Epidermal melanocyte (primary cell): ENCODE measurements around the gene OPN5.

Experiments
- DNase-seq: peaks from one replicate; pipeline ENCODE4 v3.0.0; 2011; ENCODE audit warnings: low spot score; ENCODE audit not compliant: insufficient read length

OPN5 gene

DNA sequence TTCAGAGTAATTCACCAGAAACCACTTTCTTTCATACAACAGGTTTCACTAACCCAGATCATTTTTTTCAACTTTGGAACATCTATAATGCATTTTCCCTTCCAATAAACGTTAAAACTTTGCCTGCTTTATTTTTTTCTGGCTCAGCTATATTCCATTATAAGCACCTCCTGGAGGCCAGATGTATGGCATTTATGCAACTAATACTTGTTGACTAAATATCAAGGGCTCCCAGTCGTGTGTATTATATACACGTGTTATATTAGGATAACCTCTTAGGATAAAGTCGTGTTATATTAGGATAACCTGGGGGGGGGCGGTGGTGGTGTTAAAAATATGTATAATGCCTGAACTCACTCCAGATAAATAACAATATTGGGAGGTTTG, 6.7 kb downstream of the OPN5 start:
- no peak for DNase-seq

DNA sequence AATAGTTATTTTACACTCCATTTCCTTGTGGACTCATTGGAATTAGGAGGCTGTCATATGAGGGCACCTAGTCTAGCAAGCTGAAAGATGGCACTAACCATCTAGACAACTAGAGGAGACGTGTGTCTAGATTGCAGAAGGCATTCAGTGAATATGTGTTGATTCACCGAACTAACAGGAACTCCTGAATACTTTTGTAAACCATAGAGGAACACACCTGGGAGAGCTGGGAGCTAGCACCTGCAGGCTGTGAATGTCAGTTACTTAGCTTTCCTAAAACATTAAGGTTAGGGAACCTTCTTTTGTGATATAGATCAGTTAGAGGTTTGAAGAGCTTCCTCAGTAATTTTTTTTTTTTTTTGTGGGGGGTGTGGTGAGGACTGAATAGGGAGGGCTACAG, 7.7 kb downstream of the OPN5 start:
- no peak for DNase-seq

DNA sequence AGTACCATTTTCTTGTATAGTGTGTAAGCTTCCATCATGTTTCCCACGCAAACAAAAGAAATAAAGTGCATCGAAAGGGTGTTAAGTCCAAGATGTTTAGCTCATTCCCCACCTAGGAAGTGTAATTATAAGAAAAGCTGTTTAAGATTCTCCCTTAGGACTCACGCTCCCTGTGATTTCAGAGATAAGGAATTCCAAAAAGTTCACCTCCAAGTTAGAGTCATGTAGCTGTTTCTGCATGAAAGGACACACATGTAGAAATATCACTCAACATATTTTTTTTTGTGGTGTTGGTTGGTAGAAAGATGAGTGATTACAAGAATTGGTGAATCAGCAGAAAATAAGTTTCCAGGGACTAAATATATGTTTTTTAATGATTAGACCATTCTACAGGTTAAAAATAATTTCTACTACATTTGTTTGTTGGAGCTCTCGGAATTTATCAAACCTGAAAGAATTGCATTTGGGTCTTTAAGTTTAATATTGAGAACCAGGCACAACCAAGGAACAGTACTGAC, 10.4 kb downstream of the OPN5 start:
- no peak for DNase-seq

DNA sequence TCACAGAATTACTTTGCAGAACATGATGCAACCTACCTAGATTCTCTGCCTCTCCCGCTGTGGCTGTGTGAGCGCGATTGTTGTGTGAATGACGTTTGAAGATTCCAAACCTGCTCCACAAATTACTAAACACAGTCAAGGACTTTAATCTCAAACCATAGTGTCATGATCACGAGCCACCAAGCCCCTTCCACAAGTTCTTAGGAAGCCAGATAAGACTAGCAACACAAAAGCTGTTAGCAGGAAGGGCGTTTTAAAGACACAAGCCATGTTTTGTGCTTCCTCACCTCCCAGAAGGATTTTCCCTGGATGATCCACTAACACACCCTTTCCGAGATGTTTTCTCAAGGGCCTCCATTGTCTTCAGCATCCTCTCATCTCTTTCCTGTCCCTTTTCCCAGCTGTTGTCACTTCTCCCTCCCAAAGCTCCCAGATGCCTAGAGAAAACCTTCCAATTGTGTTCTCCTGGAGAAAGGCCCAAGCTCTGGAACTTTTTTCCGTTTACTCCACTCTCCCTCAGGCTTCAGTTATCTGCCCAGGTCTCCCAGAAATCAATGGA, 12.8 kb downstream of the OPN5 start:
- no peak for DNase-seq

DNA sequence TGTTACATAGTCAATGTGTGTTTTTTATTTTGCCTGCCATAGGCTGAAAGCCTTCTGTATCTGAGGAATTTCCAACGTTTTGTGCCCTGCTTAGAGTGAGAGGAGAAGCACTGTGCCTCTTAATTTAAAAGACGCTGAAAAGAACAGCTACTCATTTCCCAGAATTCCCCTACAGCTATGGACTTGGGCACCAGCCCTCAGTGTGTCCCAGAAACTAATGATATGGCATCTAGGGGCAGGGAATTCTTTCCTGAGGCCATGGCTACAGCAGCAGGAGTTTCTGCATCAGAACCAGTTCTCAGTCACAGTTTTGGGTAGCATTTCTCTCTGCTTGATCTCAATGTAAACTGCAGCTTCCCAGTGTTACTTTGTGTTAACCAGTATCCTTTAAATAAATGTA, 20.2 kb downstream of the OPN5 start:
- no peak for DNase-seq

DNA sequence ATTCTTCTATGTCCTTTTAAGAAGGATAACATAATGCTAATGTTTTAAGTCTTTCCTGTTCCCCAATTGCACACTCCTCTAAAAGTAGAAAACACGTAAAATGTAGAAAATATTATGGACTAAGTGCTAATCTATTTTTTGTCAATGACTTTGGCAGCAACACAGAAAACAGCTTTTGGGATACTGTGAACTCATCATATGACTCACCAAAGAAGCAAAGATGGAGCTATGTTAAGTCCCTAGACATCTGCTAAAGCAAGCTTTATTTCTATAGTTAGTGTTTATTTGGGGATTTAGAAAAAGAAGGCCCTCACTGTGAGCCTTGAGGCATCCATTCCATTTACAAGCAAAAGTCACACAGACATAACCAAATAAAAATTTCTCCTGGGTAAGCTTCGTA, 23.0 kb downstream of the OPN5 start:
- no peak for DNase-seq

DNA sequence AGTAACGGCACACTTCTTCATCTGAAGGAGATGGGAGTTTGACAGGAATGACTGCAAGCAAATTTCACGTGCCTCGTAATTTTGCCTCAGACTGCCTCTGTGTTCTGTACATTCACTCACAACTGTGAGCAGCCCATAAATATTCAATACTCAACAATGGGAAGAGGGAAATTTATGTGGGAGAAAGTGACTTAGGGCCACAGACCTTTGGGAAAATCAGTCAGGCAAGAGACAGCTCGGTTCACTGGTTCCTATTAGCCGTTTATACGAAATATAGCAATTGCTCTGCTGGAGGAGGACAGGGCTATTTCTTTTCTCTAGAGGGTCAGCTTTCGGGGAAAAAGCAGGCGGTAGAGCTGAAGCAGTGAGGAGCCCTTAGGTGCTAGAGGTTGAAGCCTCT, 28.0 kb downstream of the OPN5 start:
- no peak for DNase-seq

DNA sequence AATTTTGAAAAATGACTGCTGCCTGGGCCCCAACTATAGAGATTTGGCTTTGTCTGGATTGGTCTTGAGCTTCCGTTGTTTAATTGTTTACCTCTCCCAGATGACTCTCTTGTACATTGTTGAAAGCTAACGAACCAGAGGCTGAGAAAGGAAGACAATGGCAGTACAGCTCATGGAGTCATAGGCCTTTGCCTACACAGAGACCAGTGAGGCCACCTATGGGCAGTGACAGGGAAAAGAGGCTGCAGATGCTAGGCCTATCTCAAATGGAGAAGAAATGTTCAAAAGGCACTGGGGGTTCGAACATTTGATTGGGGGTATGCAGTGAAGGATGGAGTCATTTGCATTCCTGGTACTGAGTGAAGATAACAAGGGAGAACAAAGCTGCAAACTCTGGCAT, 29.1 kb downstream of the OPN5 start:
- no peak for DNase-seq

DNA sequence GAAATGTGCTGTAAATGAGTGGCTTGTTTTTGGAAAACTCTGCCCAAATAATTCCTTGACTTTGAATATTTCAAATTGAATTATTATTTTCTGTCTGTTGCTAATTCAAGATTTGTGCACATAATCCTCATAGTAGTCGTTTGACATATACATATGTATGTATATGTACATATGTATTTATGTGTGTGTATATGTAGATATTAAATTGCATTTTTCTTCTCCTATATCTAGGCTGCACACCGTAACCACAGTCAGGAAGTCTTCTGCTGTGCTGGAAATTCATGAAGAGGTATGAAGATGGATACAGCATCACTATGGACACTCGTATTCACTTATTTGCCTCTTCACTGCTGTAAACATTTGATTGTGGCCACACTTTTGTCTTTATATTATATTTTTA, 29.6 kb downstream of the OPN5 start:
- DNase-seq: no peak

DNA sequence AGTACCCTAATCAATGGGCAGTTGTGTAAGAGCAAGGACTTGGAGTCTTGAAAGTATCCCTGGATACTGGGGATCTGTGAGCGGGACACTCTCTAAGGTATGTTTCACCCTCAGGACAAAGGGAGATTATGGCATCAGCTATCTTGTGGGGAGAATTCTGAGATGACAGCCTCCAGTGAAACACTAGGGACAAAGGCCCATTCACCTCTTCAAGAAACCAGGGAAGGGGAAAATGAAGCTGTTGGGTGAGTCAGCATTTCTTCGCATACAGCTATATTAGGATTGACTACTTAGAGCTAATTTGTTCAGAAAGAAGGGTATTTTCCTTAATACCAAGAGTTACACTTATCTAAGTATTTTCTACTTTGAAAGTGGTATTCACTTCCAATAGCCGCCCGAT, 35.9 kb downstream of the OPN5 start:
- no peak for DNase-seq

DNA sequence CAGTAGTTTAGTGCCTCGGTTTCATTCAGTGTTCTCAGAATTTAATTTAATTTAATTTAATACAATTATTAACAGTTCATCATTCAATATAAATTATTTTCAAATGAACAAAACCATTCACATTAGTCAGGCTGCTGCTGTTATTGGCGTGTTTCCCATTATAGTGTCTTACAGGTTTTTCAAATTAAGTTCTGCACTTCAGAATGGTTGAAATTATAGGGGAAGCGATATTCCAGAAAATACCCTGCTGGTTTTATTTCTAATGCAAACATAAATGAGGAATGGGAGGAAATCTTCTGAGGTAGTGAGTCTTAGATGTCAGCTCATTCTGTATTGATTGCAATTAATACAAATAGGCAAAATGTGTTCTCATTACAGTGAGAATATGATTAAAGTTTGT, 37.6 kb downstream of the OPN5 start:
- DNase-seq: no peak

DNA sequence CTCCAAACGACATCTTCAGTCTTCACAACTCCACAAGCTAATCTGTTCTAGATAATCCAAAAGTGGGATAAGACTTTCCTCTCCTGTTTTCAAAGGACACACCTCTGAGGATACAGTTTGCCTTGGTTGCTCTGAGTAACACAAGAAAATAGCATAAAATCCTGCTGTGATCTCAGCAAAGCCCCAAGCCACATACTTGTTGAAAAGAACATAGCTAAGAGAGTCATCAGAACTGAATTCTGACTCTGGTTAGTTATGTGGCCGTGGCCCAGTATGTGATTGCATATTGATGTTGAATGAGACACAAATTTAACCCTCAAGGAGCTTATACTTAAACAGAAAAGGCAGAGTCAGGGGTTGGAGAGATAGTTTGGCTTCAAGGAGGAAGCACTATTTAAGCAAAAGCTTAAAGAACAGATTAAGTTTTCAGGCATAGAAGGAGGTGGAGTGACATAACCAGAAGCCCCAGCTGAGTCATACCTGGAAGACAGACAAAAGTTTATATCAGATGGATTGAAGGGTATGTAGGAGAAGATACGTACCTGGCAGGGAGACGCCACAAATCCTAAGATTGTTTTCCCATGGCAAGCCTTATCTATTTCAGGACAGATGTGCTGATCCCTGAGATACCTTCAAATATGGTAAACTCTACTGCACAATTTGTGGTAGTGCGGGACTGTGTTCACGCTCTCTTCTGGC, 41.2 kb downstream of the OPN5 start:
- no peak for DNase-seq

DNA sequence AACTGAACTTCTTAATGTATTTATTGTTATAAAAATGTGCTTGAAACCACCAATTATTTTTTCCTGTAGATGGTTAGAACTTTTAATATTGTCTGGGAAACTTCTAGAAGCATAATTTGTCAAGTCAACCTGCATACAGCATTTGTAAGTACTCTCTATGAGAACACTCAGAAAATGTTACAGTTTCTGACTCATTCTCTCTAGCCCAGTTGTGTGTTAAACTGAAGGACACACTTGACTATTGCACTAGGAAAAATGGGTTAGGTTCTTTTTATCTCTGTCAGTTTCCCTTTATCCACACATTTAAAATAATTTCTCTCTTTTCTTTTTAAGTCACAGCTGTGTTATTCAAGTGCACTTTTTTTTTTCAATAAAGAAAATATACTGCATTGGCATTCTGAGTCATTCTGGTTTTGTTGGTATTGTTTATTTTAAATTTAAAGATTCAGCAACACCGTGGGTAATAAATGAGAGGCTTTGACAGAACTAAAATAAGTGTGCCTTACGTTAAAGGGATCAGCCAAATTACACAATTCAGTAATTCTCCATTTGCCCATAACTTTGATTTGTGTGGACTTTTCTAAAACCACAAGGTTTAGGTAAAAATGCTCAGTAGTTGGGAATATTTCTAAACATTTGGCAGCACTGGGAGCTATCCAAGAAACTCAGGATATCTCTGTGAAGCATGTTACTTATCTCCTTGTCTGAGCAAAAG, 50.7 kb downstream of the OPN5 start:
- DNase-seq: no peak

DNA sequence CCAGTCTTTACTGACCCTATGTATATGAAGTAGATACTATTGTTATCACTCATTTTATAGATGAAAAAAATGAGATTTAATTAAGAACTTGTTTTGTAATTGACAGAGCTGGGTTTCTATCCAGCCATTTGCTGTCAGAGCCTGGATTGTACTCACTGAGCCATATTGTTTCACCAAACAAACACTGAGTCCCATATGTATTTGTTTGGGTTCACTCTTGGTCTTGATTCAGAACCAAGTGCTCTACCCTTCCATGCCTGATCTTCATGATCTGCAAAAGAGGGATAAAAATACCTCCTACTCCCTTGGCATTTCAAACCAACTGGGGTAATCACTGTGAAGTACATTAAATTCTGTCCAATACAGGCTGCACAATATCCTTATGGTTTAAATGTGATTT, 52.4 kb downstream of the OPN5 start:
- DNase-seq: no peak

DNA sequence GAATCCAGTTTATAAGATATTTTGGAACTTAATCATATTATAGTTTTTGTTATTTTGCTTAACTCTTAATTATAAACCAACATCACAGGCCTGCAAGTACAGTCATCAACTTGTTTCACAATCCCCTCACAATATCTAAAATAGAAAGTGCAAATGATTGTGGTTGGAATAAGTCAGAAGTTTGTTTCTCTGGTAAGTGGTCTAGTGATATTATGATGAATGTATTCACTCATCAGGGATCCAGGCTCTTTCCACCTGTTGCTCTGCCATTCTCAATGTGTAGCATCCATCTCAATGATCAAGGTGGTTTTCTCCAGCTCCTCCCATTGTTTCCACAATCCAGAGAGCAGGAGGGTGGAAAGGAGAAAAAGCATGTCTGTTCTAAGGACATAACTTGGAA, 54.2 kb downstream of the OPN5 start:
- DNase-seq: no peak

DNA sequence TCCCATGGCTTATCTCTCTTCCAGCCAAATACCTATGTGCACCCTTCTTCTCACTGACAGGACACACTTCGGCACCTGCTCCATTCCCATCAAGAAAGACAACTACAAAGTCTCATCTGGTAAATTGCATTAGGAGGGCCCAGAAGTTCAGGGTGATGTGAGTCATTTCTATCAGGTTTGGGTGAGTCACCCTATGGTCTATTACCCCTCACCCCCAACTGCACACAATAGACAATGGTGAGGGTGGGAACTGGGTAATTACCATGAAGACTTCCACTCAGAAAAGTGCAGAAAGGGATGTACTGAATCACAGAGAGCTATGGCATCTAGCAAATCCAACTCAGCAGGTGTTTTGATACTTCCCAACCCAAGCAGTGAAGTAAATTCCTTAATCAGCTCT, 54.8 kb downstream of the OPN5 start:
- no peak for DNase-seq

DNA sequence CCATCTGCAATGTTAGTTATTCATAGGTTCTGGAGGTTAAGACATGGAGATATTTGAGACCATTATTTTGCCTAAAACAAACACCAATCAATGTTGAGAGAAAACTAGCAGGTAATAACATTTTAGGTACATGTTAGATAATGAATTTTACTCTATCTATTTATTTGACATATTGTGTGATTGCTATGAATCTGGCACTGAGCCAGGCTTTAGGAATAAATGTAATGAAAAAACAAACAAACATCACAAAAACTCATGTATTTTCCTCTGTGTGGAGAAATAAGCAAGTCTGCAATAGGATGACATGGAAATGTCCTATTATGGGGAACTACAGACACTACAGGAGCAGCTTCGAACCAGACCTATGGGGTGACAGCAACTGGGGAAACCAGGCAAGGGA, 57.8 kb downstream of the OPN5 start:
- DNase-seq: no peak

DNA sequence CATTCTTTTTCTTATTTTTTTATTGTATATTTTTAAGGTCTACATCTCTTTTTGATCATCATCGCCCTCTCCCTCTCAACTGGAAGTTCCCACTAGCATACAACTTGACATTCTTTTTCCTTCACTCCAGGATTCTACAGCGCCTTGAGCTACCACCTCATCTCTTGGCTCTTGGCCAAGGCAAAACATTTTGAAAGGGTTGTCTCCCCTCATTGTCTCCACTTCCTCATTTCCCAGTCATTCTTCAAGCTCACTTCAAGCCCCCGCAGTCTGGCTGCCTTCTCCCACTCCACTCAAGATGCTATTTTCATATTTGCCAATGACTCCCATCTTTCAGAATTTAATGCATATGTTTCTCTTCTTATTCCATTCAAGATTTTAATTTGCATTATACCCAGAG, 63.0 kb downstream of the OPN5 start:
- no peak for DNase-seq

DNA sequence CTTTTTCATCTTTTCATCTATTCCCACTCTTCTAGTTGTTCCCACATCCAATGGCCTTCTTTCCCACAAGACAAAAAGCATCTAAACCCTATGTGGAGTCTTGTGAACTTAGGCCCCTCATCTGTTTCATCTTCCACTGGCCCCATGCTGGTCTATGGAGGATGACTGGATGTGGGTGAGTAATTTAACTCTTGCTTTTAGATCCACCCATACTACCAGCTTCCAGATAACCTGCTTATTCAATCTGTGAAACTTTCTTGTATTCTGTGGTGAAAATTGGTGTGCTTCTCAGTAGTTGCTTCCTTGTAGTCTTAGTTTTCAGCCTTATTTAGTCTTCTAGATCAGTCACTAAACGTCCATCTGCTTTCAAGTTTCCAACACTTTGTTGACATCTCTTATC, 64.9 kb downstream of the OPN5 start:
- no peak for DNase-seq

DNA sequence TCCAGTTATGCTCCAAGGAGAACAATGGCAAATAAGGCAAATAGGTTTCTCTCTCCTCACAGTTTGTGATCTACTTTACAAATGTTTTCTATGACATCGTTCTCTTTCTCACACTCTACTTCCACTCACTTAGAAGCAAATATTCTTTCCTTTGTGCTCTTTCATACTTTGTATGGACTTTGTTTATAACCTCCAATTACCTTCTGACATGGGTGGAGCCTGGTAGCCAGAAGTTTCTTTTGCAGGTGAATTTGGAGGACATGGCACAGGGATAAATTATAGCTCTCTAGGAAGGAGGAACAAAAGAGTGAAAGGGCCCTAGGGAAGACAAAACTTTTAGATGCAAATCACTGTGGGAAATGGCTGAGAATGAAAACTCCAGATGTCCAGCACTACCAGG, 69.3 kb downstream of the OPN5 start:
- no peak for DNase-seq

DNA sequence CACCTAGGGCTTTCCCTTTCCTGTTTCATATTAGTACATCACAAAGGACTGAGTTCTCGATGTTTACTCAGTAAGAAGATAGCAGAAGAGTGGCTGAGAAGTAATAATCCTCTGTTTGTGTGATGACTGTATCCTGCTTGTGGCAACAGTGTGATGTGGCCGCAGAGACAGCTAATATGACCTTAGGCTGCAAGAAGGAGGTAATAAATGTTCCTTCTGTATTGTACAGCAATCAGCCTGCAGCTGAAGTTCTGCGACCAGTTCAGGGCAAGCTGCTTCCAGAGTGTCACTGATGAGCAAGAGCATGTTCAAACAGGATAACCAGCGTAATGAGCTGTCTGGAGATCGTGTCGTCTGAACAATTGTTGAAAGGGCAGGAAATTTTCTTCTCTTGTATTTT, 70.9 kb downstream of the OPN5 start:
- no peak for DNase-seq

DNA sequence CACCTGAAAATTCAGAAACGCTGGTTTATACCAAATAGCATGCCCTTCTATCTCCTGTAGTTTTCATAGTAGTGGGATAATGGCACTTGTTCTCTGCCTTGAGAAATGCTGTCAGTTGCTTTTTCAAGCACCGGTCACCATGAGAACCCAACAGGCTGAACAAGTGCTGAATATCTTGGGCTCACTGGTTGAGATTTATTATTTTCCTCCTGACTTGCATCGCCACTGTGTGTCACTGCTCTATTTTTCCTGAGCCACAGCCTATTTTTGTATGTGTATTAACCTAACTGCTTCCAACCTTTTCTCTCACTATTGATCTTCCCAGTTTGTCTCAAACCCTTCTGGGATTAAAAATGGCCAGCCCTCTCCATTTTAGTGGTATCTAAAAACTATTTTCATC, 71.9 kb downstream of the OPN5 start:
- no peak for DNase-seq

DNA sequence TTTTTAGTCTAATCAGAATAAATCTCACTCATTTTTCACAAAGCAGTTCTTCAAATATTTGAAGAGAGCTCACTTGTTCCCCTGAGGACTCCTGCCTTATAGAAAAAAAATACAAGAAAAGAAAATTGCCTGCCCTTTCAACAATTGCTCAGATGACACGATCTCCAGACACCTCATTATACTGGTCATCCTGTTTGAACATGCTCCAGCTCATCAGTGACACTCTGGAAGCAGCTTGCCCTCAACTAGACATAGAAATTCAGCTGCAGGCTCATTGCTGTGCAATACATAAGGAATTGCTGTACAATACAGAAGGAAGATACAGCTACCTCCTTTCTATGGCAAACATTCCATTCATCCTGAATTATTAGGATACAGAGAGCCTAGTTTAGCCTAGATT, 73.1 kb downstream of the OPN5 start:
- no peak for DNase-seq
